ENCODE measurements around the gene PACSIN3.

DNA sequence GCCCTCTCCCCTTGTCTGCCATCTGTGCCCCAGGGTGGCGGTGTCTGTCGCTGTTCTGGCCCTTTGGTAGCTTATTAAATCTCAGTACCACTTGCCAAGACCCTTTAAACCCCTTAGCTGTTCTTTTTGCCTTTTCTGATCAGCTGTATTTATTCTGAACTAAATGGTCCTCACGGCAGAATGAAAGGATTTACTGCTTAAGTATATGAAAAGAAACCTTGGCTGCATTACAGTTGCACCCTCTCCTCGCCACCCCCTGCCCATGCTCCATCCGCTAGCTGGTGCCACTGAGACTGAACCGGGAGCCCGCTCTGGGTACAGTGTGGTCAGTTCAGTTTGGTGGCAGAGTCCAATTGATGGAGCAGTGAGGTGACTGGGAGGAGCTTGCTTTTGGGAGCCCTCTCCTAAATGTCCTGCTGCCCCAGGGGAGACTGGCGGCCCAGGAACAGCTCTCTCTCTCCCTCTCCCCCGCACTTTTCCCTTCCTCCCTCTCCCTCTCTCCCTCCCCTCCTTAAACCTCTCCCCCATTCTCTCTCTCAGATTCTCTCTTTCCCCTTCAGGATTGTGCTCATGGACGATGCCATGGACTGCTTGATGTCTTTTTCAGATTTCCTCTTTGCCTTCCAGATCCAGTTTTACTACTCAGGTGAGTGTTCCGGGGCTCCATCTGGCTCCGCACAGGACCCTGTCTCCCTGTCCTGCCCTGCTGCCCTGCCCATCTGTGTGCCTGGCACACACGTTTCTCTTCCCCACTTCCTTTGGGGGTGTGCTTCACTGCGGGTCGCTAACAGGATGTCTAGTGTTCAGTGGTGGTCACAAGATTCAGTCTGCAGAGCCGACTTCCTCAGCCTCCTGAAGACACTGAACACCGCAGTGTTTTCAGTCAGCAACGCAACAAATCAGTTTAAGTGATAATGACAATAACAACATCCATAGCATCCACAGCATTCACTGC, 31.3 kb downstream of the PACSIN3 start:
- TF ChIP-seq, protein P1, sequence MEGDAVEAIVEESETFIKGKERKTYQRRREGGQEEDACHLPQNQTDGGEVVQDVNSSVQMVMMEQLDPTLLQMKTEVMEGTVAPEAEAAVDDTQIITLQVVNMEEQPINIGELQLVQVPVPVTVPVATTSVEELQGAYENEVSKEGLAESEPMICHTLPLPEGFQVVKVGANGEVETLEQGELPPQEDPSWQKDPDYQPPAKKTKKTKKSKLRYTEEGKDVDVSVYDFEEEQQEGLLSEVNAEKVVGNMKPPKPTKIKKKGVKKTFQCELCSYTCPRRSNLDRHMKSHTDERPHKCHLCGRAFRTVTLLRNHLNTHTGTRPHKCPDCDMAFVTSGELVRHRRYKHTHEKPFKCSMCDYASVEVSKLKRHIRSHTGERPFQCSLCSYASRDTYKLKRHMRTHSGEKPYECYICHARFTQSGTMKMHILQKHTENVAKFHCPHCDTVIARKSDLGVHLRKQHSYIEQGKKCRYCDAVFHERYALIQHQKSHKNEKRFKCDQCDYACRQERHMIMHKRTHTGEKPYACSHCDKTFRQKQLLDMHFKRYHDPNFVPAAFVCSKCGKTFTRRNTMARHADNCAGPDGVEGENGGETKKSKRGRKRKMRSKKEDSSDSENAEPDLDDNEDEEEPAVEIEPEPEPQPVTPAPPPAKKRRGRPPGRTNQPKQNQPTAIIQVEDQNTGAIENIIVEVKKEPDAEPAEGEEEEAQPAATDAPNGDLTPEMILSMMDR (IDR thresholded peaks at IDR 0.05 in 2 of 3, conservative IDR thresholded peaks at IDR 0.05 in 1 of 3; ENCODE audit: borderline replicate concordance in 1 of 3, insufficient read depth in 1 of 3, low read depth in 2 of 3, low read length in 2 of 3) = no peak
- TF ChIP-seq, protein P2, sequence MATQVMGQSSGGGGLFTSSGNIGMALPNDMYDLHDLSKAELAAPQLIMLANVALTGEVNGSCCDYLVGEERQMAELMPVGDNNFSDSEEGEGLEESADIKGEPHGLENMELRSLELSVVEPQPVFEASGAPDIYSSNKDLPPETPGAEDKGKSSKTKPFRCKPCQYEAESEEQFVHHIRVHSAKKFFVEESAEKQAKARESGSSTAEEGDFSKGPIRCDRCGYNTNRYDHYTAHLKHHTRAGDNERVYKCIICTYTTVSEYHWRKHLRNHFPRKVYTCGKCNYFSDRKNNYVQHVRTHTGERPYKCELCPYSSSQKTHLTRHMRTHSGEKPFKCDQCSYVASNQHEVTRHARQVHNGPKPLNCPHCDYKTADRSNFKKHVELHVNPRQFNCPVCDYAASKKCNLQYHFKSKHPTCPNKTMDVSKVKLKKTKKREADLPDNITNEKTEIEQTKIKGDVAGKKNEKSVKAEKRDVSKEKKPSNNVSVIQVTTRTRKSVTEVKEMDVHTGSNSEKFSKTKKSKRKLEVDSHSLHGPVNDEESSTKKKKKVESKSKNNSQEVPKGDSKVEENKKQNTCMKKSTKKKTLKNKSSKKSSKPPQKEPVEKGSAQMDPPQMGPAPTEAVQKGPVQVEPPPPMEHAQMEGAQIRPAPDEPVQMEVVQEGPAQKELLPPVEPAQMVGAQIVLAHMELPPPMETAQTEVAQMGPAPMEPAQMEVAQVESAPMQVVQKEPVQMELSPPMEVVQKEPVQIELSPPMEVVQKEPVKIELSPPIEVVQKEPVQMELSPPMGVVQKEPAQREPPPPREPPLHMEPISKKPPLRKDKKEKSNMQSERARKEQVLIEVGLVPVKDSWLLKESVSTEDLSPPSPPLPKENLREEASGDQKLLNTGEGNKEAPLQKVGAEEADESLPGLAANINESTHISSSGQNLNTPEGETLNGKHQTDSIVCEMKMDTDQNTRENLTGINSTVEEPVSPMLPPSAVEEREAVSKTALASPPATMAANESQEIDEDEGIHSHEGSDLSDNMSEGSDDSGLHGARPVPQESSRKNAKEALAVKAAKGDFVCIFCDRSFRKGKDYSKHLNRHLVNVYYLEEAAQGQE (IDR thresholded peaks at IDR 0.05; ENCODE audit: low read depth) = no peak
- TF ChIP-seq EZH2 (IDR thresholded peaks at IDR 0.05) (no peak), POLR2AphosphoS5 (IDR thresholded peaks at IDR 0.05; ENCODE audit: low read depth, low read length) (no peak), JUND (IDR thresholded peaks at IDR 0.05) (no peak), CEBPB (IDR thresholded peaks at IDR 0.05; ENCODE audit: low read depth) (no peak), YY1 (IDR thresholded peaks at IDR 0.05; ENCODE audit: extremely low read depth, insufficient replicate concordance, low read depth, low read length) (no peak), EZH2phosphoT487 (IDR thresholded peaks at IDR 0.05; ENCODE audit: borderline replicate concordance) (no peak)

Data from HCT116 (cell line).